ENCODE data around the gene STARD5. TPM values are rescaled to one million over a fixed set of nuclear protein-coding genes. Genes with fewer than 3 reads are reported as not detected.

The STARD5 gene
- total RNA-seq, 1 experiment from 2014 or later, result 0.41 TPM

- ChIA-PET POLR2A (ENCODE audit: unreplicated experiment) (no interaction called here), CTCF (no interaction called here)
- H3K27ac ChIP-seq, result no peak overlapping the region
- no peak overlapping the region for H3K4me2 ChIP-seq
- H3K9me2 ChIP-seq (ENCODE audit: insufficient read depth), result no peaks in the 10 kb centered on the region
- H3K79me2 ChIP-seq (ENCODE audit: low read depth), result no peaks in the 10 kb centered on the region
- no peaks in the 10 kb centered on the region for H3K4me1 ChIP-seq (replicated peaks; ENCODE audit: insufficient read depth)
- intact Hi-C loops (cut with micrococcal nuclease; ENCODE audit: unreplicated experiment), result loop anchor here (5.0 kb wide), 1 partner anchor 204 kb away; no protein-coding TSS in a partner anchor
- H3K4me3 ChIP-seq, result no peak overlapping the region
- H3K27me3 ChIP-seq (ENCODE audit: insufficient read depth, low read depth), result peaks cover 35% of the 10 kb centered on the region
- no TSS peak for BruUV-seq (replicated peaks)
- H3K36me3 ChIP-seq (ENCODE audit: low read depth), result no peaks in the 10 kb centered on the region
- TF ChIP-seq EZH2 (IDR thresholded peaks at IDR 0.05; ENCODE audit: low read depth) (no peak), CTCF (conservative IDR thresholded peaks at IDR 0.05) (no peak)
- no peaks in the 10 kb centered on the region for H4K20me1 ChIP-seq (ENCODE audit: insufficient read depth)
- H3K9me3 ChIP-seq (ENCODE audit: insufficient read depth, low read depth), result no peaks in the 10 kb centered on the region
- H2AFZ ChIP-seq, result no peak overlapping the region
- DNase-seq, result no peak
- H3F3A ChIP-seq (ENCODE audit: insufficient read depth, low read depth), result no peaks in the 10 kb centered on the region
Observed at GRCh38 chr15:81278306-81279029, 45.5 kb downstream of the STARD5 start.

GRCh38 chr15:81277851-81278250 lies 46.1 kb downstream of the STARD5 start:
- DNase-seq, result no peak
- H3K4me1 ChIP-seq (replicated peaks; ENCODE audit: insufficient read depth), result no peaks in the 10 kb centered on the region
- CTCF ChIA-PET, result no interaction called here
- no peaks in the 10 kb centered on the region for H3K79me2 ChIP-seq (ENCODE audit: low read depth)
- peaks cover 36% of the 10 kb centered on the region for H3K27me3 ChIP-seq (ENCODE audit: insufficient read depth, low read depth)
- H4K20me1 ChIP-seq (ENCODE audit: insufficient read depth), result no peaks in the 10 kb centered on the region
- H3K27ac ChIP-seq, result no peak overlapping the region
- no peaks in the 10 kb centered on the region for H3K9me3 ChIP-seq (ENCODE audit: insufficient read depth, low read depth)
- intact Hi-C loops (cut with micrococcal nuclease; ENCODE audit: unreplicated experiment), result loop anchor here (5.0 kb wide), 1 partner anchor 204 kb away; no protein-coding TSS in a partner anchor
- H3K4me3 ChIP-seq, result no peak overlapping the region
- TF ChIP-seq EZH2 (IDR thresholded peaks at IDR 0.05; ENCODE audit: low read depth) (no peak), CTCF (conservative IDR thresholded peaks at IDR 0.05) (no peak)
- no peak overlapping the region for H2AFZ ChIP-seq
- POLR2A ChIA-PET (ENCODE audit: unreplicated experiment), result no interaction called here
- no peaks in the 10 kb centered on the region for H3F3A ChIP-seq (ENCODE audit: insufficient read depth, low read depth)
- BruUV-seq (replicated peaks), result no TSS peak
- no peaks in the 10 kb centered on the region for H3K9me2 ChIP-seq (ENCODE audit: insufficient read depth)
- no peaks in the 10 kb centered on the region for H3K36me3 ChIP-seq (ENCODE audit: low read depth)
- H3K4me2 ChIP-seq, result no peak overlapping the region

GRCh38 chr15:81276967-81277366 lies 47.0 kb downstream of the STARD5 start:
- ChIA-PET POLR2A (ENCODE audit: unreplicated experiment) (no interaction called here), CTCF (no interaction called here)
- Histone ChIP-seq H3F3A (ENCODE audit: insufficient read depth, low read depth) (no peaks in the 10 kb centered on the region), H3K27ac (no peak overlapping the region), H3K79me2 (ENCODE audit: low read depth) (no peaks in the 10 kb centered on the region), H3K4me1 (replicated peaks; ENCODE audit: insufficient read depth) (no peaks in the 10 kb centered on the region), H3K9me3 (ENCODE audit: insufficient read depth, low read depth) (no peaks in the 10 kb centered on the region), H3K9me2 (ENCODE audit: insufficient read depth) (no peaks in the 10 kb centered on the region), H3K4me3 (no peak overlapping the region), H3K4me2 (no peak overlapping the region), H3K27me3 (ENCODE audit: insufficient read depth, low read depth) (peaks cover 40% of the 10 kb centered on the region), H3K36me3 (ENCODE audit: low read depth) (no peaks in the 10 kb centered on the region), H4K20me1 (ENCODE audit: insufficient read depth) (no peaks in the 10 kb centered on the region), H2AFZ (no peak overlapping the region)
- TF ChIP-seq CTCF (conservative IDR thresholded peaks at IDR 0.05), result no peak
- no peak for TF ChIP-seq EZH2 (IDR thresholded peaks at IDR 0.05; ENCODE audit: low read depth)
- DNase-seq, result no peak
- no TSS peak for BruUV-seq (replicated peaks)
- intact Hi-C loops (cut with micrococcal nuclease; ENCODE audit: unreplicated experiment), result loop anchor here (5.0 kb wide), 1 partner anchor 205 kb away; no protein-coding TSS in a partner anchor

Measured in PC-9 (cell line).